Neural cell (in vitro differentiated cells): ENCODE measurements around the gene GPT2.

ENCODE experiments used
- EP300 ChIP-seq: fragments of 450-650 bp; conservative IDR thresholded peaks from 2 replicates; pipeline ENCODE4 v1.6.1; 2014; ENCODE audit warnings: antibody characterized with exemption, mild to moderate bottlenecking, moderate library complexity; ENCODE audit not compliant: poor library complexity, severe bottlenecking
- EZH2 ChIP-seq: fragments of 200-600, 300-800 bp; shearing (Covaris generic), sonication (generic); IDR thresholded peaks from 2 replicates; pipeline ENCODE4 v1.6.1; 2014; ENCODE audit warnings: antibody characterized with exemption, low read length, borderline replicate concordance, mild to moderate bottlenecking; ENCODE audit not compliant: insufficient read depth, poor library complexity, severe bottlenecking
- MXI1 ChIP-seq: fragments of 450-650 bp; conservative IDR thresholded peaks from 2 replicates; pipeline ENCODE4 v1.6.1; 2014; ENCODE audit warnings: antibody characterized with exemption, mild to moderate bottlenecking; ENCODE audit not compliant: poor library complexity, severe bottlenecking
- POLR2AphosphoS5 ChIP-seq: IDR thresholded peaks from 2 replicates; pipeline ENCODE4 v1.6.1; 2012
- RAD21 ChIP-seq: fragments of 450-650 bp; conservative IDR thresholded peaks from 2 replicates; pipeline ENCODE4 v1.6.1; 2014; ENCODE audit warnings: antibody characterized with exemption, mild to moderate bottlenecking, moderate library complexity
- SMC3 ChIP-seq: fragments of 450-650 bp; conservative IDR thresholded peaks from 2 replicates; pipeline ENCODE4 v1.6.1; 2014; ENCODE audit warnings: antibody characterized with exemption, mild to moderate bottlenecking, moderate library complexity; ENCODE audit not compliant: poor library complexity
- TAF1 ChIP-seq: IDR thresholded peaks from 2 replicates; pipeline ENCODE4 v1.6.1; 2012; ENCODE audit warnings: low read depth
- TF ChIP-seq, protein P1 (sequence below): fragments of 450-650 bp; IDR thresholded peaks from 2 replicates; pipeline ENCODE4 v1.5.1; 2014; ENCODE audit warnings: antibody characterized with exemption, mild to moderate bottlenecking, moderate library complexity; ENCODE audit not compliant: poor library complexity, severe bottlenecking
- TF ChIP-seq, protein P2 (sequence below): IDR thresholded peaks from 2 replicates; pipeline ENCODE4 v1.6.1; 2012; ENCODE audit warnings: borderline replicate concordance

DNA sequence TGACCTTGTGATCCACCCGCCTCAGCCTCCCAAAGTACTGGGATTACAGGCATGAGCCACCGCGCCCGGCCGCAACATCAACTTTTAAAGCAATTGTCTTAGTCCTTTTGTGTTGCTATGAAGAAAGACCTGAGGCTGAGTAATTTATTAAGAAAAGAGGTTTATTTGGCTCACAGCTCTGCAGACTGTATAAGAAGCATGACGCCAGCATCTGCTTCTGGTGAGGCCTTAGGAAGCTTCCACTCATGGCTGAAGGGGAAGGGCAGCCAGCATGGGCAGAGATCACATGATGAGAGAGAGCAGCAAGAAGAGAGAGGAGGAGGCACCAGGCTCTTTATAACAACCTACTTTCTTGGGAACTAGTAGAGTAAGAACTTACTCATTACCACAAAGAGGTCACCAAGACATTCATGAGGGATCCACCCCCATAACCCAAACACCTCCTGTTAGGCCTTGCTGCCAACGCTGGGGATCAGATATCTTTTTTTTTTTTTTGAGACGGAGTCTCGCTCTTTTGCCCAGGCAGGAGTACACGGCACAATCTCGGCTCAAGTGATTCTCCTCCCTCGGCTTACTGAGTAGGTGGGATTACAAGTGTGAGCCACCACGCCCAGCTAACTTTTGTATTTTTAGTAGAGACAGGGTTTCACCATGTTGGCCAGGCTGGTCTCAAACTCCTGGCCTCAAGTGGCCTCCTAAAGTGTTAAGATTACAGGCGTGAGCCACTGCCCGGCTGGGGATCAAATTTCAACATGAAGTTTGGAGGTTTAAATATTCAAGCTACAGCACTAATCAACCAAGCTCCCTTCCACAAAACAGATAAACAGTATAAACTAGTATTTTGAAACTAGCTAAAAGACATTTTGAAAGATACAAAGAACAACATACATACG, 21.4 kb upstream of the GPT2 start:
- TF ChIP-seq, protein P1, sequence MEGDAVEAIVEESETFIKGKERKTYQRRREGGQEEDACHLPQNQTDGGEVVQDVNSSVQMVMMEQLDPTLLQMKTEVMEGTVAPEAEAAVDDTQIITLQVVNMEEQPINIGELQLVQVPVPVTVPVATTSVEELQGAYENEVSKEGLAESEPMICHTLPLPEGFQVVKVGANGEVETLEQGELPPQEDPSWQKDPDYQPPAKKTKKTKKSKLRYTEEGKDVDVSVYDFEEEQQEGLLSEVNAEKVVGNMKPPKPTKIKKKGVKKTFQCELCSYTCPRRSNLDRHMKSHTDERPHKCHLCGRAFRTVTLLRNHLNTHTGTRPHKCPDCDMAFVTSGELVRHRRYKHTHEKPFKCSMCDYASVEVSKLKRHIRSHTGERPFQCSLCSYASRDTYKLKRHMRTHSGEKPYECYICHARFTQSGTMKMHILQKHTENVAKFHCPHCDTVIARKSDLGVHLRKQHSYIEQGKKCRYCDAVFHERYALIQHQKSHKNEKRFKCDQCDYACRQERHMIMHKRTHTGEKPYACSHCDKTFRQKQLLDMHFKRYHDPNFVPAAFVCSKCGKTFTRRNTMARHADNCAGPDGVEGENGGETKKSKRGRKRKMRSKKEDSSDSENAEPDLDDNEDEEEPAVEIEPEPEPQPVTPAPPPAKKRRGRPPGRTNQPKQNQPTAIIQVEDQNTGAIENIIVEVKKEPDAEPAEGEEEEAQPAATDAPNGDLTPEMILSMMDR = no peak
- TF ChIP-seq EP300 (no peak), EZH2 (no peak), POLR2AphosphoS5 (no peak), SMC3 (no peak), MXI1 (no peak), TAF1 (no peak), RAD21 (no peak)
- TF ChIP-seq, protein P2, sequence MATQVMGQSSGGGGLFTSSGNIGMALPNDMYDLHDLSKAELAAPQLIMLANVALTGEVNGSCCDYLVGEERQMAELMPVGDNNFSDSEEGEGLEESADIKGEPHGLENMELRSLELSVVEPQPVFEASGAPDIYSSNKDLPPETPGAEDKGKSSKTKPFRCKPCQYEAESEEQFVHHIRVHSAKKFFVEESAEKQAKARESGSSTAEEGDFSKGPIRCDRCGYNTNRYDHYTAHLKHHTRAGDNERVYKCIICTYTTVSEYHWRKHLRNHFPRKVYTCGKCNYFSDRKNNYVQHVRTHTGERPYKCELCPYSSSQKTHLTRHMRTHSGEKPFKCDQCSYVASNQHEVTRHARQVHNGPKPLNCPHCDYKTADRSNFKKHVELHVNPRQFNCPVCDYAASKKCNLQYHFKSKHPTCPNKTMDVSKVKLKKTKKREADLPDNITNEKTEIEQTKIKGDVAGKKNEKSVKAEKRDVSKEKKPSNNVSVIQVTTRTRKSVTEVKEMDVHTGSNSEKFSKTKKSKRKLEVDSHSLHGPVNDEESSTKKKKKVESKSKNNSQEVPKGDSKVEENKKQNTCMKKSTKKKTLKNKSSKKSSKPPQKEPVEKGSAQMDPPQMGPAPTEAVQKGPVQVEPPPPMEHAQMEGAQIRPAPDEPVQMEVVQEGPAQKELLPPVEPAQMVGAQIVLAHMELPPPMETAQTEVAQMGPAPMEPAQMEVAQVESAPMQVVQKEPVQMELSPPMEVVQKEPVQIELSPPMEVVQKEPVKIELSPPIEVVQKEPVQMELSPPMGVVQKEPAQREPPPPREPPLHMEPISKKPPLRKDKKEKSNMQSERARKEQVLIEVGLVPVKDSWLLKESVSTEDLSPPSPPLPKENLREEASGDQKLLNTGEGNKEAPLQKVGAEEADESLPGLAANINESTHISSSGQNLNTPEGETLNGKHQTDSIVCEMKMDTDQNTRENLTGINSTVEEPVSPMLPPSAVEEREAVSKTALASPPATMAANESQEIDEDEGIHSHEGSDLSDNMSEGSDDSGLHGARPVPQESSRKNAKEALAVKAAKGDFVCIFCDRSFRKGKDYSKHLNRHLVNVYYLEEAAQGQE = no peak
